H7 (cell line): ENCODE data around the gene TLX1. TPM values are rescaled to one million over a fixed set of nuclear protein-coding genes. Genes with fewer than 3 reads are reported as not detected.

Source experiments
- DNase-seq: peaks from one replicate; pipeline ENCODE4 v3.0.0; 2012
- H3K27me3 ChIP-seq: 2 replicates; pipeline ENCODE4 v1.6.0; 2011; ENCODE audit warnings: mild to moderate bottlenecking, low read length; ENCODE audit not compliant: control insufficient read depth, insufficient read depth
- H3K36me3 ChIP-seq: replicated peaks from 2 replicates; pipeline ENCODE4 v1.5.1; 2011; ENCODE audit warnings: low read length; ENCODE audit not compliant: control insufficient read depth, insufficient read depth
- H3K4me3 ChIP-seq: 2 replicates; pipeline ENCODE4 v1.5.1; 2011; ENCODE audit warnings: low read depth, mild to moderate bottlenecking, control low read depth, low read length, moderate library complexity; ENCODE audit not compliant: insufficient read depth
- total RNA-seq: library from RNA; depleted of rRNA; stranded (reverse); fragments of >200 nt; shearing (Covaris generic); gene quantifications from 2 replicates; pipeline ENCODE4 v1.2.3, GENCODE V29; 2014; rRNA removed

TLX1 gene
- 0.11 TPM in 1 of 2 replicates, not detected in the other for total RNA-seq

GRCh38 chr10:101130984-101131961 is at the start of gene TLX1:
TSS of gene TLX1 (plus strand) at chr10:101131300. CDS start at chr10:101131542, 242 bp downstream.
- peak within 1 kb of the TSS; percentile 25 for H3K4me3 ChIP-seq
- H3K36me3 ChIP-seq = no peaks in the 10 kb centered on the region
- peak; percentile 90 for DNase-seq
- H3K27me3 ChIP-seq = peaks cover 99% of the 10 kb centered on the region

DNA sequence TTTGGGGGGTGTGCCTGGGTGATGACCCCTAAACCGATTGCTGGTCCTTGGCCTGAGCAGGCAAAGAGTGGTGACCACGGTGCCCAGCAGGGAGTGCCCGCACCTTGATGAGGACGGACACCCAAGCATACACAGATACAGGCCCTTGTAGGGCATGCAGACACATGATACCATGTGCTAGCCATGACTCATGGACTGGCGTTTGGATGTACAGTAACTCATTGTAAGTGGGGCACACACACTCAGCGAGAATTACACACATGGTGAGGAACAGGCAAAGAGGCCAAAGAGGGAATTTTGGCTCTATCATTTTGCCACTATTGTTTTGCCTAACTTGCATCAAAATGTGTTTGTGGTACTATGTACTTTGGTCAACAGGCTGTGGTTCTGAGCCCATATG is 45.3 kb upstream of the TLX1 start:
- H3K27me3 ChIP-seq = peaks cover 10% of the 10 kb centered on the region
- H3K36me3 ChIP-seq = no peaks in the 10 kb centered on the region
- H3K4me3 ChIP-seq = no peak overlapping the region
- no peak for DNase-seq

- no peaks in the 10 kb centered on the region for H3K36me3 ChIP-seq
- DNase-seq = no peak
- peaks cover 3% of the 10 kb centered on the region for H3K27me3 ChIP-seq
- no peak overlapping the region for H3K4me3 ChIP-seq
These were observed 43.7 kb upstream of the TLX1 start for GRCh38 chr10:101087376-101087775.

- no peak for DNase-seq
- no peaks in the 10 kb centered on the region; the same call in 1 of the 2 replicates for H3K27me3 ChIP-seq
- H3K36me3 ChIP-seq = no peaks in the 10 kb centered on the region
- H3K4me3 ChIP-seq = no peak overlapping the region
These were observed 43.1 kb upstream of the TLX1 start for GRCh38 chr10:101087965-101088364.

GRCh38 chr10:101089520-101090299 is 41.4 kb upstream of the TLX1 start:
- Histone ChIP-seq H3K27me3 (no peaks in the 10 kb centered on the region), H3K36me3 (no peaks in the 10 kb centered on the region), H3K4me3 (no peak overlapping the region)
- no peak for DNase-seq

- no peak for DNase-seq
- Histone ChIP-seq H3K4me3 (no peak overlapping the region), H3K36me3 (no peaks in the 10 kb centered on the region), H3K27me3 (no peaks in the 10 kb centered on the region)
These were observed 40.5 kb upstream of the TLX1 start for GRCh38 chr10:101090597-101090996.

GRCh38 chr10:101091546-101092290 is 39.4 kb upstream of the TLX1 start:
- no peak for DNase-seq
- Histone ChIP-seq H3K27me3 (peaks cover 2% of the 10 kb centered on the region), H3K36me3 (no peaks in the 10 kb centered on the region), H3K4me3 (no peak overlapping the region)

- H3K27me3 ChIP-seq = peaks cover 4% of the 10 kb centered on the region
- no peak overlapping the region for H3K4me3 ChIP-seq
- H3K36me3 ChIP-seq = no peaks in the 10 kb centered on the region
- peak; percentile 68 for DNase-seq
These were observed 38.2 kb upstream of the TLX1 start for GRCh38 chr10:101092881-101093354.

GRCh38 chr10:101094121-101094879 is 36.8 kb upstream of the TLX1 start:
- no peak overlapping the region for H3K4me3 ChIP-seq
- peak; percentile 60 for DNase-seq
- H3K27me3 ChIP-seq = peaks cover 10% of the 10 kb centered on the region

GRCh38 chr10:101095004-101095403 is 36.1 kb upstream of the TLX1 start:
- no peaks in the 10 kb centered on the region for H3K36me3 ChIP-seq
- no peak overlapping the region for H3K4me3 ChIP-seq
- peaks cover 12% of the 10 kb centered on the region for H3K27me3 ChIP-seq
- no peak for DNase-seq

More at GRCh38 chr10:101094121-101094879, 36.8 kb upstream of the TLX1 start:
- no peaks in the 10 kb centered on the region for H3K36me3 ChIP-seq

DNA sequence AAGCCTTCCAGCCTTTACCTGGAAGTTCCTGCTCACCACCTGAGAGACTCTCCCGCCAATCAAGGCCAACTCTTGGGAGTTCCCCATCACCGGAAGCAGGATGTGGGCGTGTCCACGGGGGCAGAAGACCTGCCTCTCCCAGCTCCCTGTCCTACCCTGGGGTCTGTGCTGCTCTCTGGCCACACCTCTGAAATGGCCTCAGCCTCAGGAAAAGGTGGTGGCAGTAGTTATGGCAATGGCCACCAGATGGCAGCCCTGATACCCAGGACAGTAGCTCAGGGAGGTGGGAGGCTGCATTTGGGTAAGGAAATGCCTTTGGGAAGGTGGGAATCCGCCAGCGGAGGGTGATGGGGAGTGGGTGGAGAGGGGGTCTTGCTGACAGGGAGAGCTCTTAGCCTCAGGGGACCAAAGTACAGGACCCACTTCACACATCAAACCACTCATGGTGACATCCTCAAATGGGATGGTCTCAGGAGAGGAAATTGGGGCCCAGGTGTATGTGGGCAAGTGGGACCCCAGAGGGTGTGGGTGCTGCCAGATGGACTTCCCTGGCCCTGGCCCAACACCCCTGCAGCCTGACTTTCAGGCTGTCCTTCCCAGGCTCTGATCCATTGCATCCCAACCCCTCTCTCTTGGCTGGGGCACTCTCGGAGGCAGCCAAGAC is 35.4 kb upstream of the TLX1 start:
- Histone ChIP-seq H3K27me3 (peaks cover 12% of the 10 kb centered on the region), H3K36me3 (no peaks in the 10 kb centered on the region), H3K4me3 (no peak overlapping the region)
- peak; percentile 97 for DNase-seq

GRCh38 chr10:101096378-101096777 is 34.7 kb upstream of the TLX1 start:
- Histone ChIP-seq H3K27me3 (peaks cover 12% of the 10 kb centered on the region), H3K36me3 (no peaks in the 10 kb centered on the region), H3K4me3 (no peak overlapping the region)
- no peak for DNase-seq

GRCh38 chr10:101097881-101098280 is 33.2 kb upstream of the TLX1 start:
- no peak for DNase-seq
- H3K27me3 ChIP-seq = peaks cover 17% of the 10 kb centered on the region
- no peaks in the 10 kb centered on the region for H3K36me3 ChIP-seq
- H3K4me3 ChIP-seq = no peak overlapping the region
